Stimulated activated CD4-positive, alpha-beta T cell treated with anti-CD3 and anti-CD28 coated beads, Interleukin-1b, Interleukin-23, amount 100 ng/mL, for 48 hours (primary cell): ENCODE measurements around the gene LST1.

Experiments
- DNase-seq: peaks from one replicate; pipeline ENCODE4 v3.0.0-alpha.2; 2020

LST1 gene

DNA sequence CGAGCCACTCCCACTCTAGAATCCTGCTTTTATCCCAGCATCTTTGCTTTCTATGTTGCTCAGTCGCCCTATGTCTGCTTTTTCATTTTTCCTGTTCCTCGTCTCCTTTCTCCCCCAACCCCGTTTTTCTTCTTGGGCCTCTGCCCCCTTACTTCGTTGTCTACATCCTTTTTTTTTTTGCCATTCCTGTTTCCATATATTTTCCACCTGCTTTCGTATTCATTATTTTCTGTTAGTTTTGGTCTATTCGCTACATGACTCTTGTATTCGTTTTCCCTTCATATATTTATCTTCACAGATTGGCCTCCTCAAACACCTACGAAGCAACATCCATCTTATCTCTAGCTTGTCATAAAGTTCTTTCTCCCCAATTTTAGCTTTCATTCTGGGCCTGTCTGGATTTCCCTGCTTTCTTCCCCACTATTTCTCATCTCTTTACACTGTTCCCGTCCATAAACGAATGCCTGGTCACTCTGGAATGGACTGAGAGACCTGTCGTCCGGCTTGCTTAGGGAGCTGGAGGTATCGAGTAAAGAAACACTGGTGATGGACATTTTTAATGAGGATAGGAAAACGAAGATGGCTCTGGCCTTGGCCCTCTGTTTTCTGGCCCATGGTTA, 35.4 kb downstream of the LST1 start:
- no peak for DNase-seq

DNA sequence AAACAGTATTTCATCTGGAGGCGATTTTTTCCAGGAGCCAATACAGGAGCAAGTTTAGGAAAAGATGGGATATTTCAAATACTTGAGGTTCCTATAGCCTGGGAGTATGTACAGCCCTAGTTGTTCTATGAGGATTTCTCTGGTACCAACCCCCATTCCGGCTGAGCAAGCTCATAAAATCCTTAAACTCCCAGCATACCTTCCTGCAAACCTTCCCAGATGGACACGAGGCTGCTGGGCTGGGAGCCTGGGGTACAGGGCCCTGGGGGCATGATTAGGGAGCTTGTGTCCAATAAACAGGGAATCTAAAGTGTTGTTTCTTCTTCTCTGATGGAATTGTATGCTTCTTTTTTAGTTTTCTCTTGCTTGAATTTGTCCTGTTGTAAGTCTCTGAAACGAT, 35.9 kb downstream of the LST1 start:
- DNase-seq, result no peak

DNA sequence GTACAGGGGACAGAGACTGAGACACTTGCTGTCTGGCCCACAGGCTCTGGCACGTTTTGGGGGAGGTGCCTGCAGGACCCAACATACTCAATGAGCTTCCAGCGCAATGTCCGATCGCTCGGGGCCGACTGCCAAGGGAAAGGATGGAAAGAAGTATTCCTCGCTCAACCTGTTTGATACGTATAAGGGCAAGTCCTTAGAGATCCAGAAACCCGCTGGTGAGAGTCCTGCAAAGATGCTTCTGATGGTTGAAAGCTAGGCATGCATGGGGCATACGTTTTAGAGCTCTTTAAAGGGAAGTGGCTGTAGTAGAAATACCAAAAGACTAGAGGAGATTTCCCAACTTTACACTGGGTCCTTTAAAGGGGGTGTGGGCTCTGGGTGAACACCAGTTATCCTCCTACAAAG, 36.6 kb downstream of the LST1 start:
- DNase-seq, result no peak

DNA sequence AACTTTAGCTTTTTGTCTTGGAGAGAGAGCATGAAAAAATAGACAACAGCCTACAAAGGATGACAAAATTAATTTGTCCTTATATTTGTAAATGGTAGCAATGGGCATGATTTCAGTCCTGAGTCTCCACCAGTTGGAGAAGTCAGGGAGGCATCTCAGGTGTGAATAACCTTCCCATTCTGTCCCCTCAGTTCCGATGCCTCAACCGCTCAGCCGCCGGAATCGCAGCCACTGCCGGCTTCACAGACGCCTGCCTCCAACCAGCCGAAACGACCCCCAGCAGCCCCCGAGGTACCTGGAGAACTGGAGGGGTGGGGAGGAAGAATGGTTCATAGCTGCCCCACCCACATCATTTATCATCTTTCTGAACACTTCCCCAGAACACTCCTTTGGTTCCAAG, 38.0 kb downstream of the LST1 start:
- no peak for DNase-seq

DNA sequence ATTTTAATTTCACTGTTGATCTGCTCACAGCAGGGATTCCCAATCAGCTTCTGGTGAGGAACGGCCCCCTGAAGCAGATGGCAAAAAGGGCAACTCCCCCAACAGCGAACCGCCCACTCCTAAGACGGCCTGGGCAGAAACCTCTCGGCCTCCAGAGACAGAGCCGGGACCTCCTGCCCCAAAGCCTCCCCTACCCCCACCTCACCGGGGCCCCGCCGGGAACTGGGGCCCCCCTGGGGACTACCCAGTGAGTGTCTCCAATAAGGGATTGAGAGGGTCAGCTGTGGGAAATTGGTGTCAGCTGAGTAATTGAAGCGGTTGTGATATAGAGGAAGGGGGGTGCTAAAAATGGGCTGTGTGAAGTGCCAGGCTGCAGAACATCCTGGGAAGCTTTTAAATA, 40.9 kb downstream of the LST1 start:
- no peak for DNase-seq

DNA sequence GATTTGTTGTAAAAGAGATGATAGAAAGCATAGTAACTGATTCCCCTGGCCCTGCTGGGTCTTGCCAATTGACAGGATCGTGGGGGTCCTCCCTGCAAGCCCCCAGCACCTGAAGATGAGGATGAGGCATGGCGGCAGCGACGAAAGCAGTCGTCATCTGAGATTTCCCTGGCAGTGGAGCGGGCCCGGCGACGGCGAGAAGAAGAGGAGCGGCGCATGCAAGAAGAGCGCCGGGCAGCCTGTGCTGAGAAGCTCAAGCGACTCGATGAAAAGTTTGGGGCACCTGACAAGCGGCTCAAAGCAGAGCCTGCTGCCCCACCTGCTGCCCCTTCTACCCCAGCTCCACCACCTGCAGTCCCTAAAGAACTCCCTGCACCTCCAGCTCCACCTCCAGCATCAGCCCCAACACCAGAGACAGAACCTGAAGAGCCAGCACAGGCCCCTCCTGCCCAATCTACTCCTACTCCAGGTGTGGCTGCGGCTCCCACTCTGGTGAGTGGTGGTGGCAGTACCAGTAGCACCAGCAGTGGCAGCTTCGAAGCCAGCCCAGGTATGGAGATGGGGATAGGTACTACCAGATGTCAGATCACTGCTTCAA, 41.7 kb downstream of the LST1 start:
- no peak for DNase-seq

DNA sequence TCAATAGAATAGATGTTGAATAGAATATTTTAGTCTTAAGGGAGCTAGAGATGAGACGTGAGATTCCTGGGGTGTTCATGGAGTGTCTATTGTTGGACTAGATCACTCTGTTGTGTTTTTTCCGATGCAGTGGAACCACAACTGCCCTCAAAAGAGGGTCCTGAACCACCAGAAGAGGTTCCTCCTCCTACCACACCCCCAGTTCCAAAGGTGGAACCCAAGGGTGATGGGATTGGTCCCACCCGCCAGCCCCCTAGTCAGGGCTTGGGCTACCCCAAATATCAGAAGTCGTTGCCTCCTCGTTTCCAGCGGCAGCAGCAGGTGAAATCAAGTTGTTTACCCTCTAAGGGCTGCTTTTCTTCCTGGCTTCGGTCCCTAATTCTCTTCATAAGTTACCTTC, 42.9 kb downstream of the LST1 start:
- no peak for DNase-seq

DNA sequence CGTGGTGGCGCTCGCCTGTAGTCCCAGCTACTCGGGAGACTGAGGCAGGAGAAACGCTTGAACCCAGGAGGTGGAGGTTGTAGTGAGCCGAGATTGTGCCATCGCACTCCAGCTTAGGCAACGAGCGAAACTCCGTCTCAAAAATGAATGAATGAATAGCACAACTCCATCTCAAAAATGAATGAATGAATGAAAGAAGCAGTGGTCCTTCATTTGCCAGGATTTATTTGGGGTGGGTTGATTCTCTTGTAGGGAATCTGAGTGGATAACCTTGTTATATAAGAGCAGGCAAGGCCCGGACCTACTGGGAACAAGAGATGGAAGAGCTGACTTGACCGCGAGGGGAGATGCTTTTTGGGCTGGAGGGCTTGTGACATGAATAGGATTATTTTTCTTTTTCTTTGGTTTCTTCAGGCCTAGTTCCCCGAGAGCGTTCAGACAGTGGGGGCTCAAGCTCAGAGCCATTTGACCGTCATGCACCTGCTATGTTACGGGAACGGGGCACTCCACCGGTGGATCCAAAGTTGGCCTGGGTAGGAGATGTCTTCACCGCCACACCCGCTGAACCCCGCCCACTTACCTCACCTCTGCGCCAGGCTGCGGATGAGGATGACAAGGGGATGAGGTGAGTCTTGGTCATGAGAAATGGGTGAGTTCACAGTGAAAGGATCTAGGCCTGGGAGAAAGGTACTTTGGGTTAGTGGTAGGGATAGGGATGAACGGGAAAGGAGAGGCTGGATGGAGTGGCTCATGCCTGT, 44.3 kb downstream of the LST1 start:
- no peak for DNase-seq

DNA sequence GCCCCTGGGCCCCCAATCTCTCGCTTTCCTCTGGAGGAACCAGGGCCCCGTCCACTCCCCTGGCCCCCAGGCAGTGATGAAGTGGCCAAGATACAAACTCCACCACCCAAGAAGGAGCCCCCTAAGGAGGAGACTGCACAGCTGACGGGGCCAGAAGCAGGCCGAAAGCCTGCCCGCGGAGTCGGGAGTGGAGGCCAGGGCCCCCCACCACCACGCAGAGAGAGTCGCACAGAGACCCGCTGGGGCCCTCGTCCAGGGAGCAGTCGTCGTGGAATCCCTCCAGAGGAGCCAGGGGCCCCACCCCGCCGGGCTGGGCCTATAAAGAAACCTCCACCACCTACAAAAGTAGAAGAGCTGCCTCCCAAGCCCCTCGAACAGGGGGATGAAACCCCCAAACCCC, 45.1 kb downstream of the LST1 start:
- no peak for DNase-seq

DNA sequence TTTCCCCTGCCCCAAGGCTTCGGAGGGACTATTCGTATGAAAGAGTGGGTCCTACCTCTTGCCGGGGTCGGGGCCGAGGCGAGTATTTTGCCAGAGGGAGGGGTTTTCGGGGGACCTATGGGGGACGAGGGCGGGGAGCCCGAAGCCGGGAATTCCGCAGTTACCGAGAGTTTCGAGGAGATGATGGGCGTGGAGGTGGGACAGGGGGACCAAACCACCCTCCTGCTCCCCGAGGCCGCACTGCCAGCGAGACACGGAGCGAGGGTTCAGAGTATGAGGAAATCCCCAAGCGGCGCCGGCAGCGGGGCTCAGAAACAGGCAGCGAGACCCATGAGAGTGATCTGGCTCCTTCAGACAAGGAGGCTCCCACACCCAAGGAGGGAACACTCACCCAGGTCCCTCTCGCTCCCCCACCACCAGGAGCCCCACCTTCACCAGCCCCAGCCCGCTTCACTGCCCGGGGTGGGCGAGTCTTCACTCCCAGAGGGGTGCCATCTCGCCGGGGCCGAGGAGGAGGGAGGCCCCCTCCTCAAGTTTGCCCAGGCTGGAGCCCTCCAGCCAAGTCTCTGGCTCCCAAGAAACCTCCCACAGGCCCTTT, 45.7 kb downstream of the LST1 start:
- DNase-seq, result no peak

DNA sequence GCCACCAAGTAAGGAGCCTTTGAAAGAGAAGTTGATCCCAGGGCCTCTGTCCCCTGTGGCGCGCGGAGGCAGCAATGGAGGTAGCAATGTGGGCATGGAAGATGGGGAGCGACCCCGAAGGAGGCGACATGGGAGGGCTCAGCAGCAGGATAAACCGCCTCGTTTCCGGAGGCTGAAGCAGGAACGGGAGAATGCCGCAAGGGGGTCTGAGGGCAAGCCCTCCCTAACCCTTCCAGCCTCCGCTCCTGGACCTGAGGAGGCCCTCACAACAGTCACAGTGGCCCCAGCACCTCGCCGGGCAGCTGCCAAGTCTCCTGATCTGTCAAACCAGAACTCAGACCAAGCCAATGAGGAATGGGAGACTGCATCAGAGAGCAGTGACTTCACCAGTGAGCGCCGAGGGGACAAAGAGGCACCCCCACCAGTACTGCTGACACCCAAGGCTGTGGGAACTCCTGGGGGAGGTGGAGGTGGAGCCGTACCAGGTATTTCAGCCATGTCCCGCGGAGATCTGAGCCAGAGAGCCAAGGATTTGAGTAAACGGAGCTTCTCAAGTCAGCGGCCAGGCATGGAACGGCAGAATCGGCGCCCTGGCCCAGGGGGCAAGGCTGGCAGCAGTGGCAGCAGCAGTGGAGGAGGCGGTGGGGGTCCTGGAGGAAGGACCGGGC, 46.3 kb downstream of the LST1 start:
- DNase-seq, result no peak

DNA sequence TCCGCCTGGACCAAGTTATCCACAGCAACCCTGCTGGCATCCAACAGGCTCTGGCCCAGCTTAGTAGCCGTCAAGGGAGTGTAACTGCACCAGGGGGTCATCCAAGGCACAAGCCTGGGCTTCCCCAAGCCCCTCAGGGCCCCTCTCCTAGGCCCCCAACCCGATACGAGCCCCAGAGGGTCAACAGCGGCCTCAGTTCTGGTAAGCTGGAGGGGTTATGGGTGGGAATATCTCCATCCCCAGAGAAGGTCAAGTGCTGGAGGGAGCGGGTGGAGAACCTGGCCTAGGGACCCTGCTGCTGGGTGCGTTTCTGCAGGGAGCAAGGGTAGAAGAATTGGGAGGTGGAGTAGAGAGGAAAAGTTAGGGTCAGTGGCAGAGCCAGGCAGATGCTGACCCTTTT, 47.4 kb downstream of the LST1 start:
- no peak for DNase-seq

DNA sequence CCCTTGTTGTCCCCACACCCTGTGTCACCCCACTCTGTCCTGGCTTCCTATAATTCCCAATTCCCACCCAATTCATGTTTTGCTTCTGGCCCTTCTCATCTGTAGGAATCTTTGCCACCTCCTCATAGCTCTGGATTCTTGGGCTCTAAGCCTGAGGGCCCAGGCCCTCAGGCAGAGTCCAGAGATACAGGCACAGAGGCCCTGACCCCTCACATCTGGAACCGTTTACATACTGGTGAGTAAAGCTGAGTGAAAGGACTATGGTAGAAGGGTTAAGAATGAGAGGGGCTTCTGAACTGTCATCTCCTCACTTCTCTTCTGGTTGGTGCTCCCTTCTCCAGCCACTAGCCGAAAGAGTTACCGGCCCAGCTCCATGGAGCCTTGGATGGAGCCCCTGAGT, 48.1 kb downstream of the LST1 start:
- no peak for DNase-seq

DNA sequence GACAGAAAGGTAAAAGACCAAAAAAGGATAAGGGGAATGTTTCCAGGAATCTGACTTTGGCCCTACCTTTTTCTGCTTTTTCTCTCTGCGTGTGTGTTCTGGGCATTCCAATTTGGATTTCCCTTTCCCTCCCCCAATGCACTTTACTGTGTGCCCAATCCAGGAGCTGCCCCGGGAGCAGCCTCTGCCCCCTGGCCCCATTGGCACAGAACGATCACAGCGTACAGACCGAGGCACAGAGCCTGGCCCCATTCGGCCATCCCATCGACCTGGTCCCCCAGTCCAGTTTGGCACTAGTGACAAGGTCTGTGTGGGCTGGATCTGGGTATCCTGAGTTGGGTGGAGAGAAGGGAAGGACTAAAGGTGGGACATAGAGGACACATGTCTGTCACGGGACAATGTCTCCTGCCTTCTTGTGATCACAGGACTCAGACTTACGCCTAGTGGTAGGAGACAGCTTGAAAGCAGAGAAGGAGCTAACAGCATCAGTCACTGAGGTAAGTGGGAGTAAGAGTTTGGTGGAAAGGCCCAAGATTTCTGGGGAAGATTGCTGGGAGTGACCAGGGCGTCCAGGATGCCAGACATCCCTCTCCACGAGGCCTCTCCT, 49.0 kb downstream of the LST1 start:
- no peak for DNase-seq

DNA sequence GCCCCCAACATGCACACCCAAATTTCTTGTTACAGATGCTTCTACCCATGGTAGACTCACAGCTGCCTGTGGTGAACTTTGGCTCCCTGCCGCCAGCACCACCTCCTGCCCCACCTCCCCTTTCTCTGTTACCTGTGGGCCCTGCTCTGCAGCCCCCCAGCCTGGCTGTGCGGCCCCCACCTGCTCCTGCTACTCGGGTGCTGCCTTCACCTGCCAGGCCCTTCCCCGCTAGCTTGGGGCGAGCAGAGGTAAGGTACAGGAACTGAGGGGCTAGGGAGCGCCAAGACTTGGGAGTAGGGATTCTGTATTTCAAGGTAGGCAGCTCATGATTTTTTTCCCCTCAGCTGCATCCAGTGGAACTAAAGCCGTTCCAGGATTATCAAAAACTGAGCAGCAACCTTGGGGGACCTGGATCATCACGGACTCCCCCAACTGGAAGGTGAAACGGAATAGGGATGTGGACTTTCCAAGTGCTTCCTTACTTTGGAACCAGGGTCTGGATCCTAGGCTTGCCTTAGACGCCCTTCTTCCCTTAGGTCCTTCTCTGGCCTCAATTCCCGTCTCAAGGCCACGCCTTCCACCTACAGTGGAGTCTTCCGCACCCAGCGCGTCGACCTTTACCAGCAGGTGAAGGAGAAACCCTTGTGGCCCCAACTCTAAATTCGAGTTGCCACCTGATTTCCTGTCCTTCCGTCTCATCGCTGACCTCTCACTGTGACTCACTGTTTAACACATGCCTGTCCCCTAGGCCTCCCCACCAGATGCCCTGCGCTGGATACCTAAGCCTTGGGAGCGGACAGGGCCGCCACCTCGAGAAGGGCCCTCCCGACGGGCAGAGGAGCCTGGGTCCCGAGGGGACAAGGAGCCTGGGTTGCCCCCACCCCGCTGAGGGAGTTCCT, 50.9 kb downstream of the LST1 start:
- DNase-seq, result no peak
